Measurements from ENCODE around the gene SLC4A1. TPM values are rescaled to one million over a fixed set of nuclear protein-coding genes. Genes with fewer than 3 reads are reported as not detected.

SLC4A1 gene
- total RNA-seq: not detected in 2 replicates

GRCh38 chr17:44267818-44268490, at the start of gene SLC4A1:
Gene SLC4A1 (minus strand): TSS chr17:44268135. CDS start chr17:44262866, 5,269 bp downstream.

GRCh38 chr17:44308320-44308818, 40.4 kb upstream of the SLC4A1 start, which contains the start of gene RUNDC3A:
Gene RUNDC3A (plus strand): TSS chr17:44308601. CDS start chr17:44308833, 232 bp downstream.

GRCh38 chr17:44219616-44220212, 48.2 kb downstream of the SLC4A1 start, which contains the start of gene UBTF:
Gene UBTF (minus strand): TSS chr17:44219675. CDS start chr17:44218229, 1,446 bp downstream.

GRCh38 chr17:44199553-44200477, 68.1 kb downstream of the SLC4A1 start, which contains the start of gene ATXN7L3:
Gene ATXN7L3 (minus strand): TSS chr17:44199884. CDS start chr17:44198070, 1,814 bp downstream.

Other genes starting within 250 kb of the SLC4A1 start
- 42.1 and 53.5 TPM in 2 replicates for gene LSM12, start 201.5 kb downstream of the SLC4A1 start, total RNA-seq
- 51.4 and 68.9 TPM in 2 replicates for gene G6PC3, start 197.4 kb downstream of the SLC4A1 start, total RNA-seq
- gene HDAC5, start 144.5 kb downstream of the SLC4A1 start, total RNA-seq: 19.8 and 46.3 TPM in 2 replicates
- gene HROB, start 126.2 kb downstream of the SLC4A1 start, total RNA-seq: 4.9 and 7.6 TPM in 2 replicates
- gene ASB16, start 97.4 kb downstream of the SLC4A1 start, total RNA-seq: not detected in 2 replicates
- 20.0 and 32.7 TPM in 2 replicates for gene TMUB2, start 81.2 kb downstream of the SLC4A1 start, total RNA-seq
- gene ATXN7L3, start 68.3 kb downstream of the SLC4A1 start, total RNA-seq: 51.7 and 55.6 TPM in 2 replicates
- gene UBTF, start 48.5 kb downstream of the SLC4A1 start, total RNA-seq: 39.6 and 57.1 TPM in 2 replicates
- not detected in 2 replicates for gene RUNDC3A, start 40.5 kb upstream of the SLC4A1 start, total RNA-seq
- 74.3 and 86.6 TPM in 2 replicates for gene SLC25A39, start 56.7 kb upstream of the SLC4A1 start, total RNA-seq
- 345 and 607 TPM in 2 replicates for gene GRN, start 77.2 kb upstream of the SLC4A1 start, total RNA-seq
- gene FAM171A2, start 95.7 kb upstream of the SLC4A1 start, total RNA-seq: 7.9 and 23.6 TPM in 2 replicates
- under 0.01 and 0.56 TPM in 2 replicates for gene ITGA2B, start 121.5 kb upstream of the SLC4A1 start, total RNA-seq
- 11.8 and 27.1 TPM in 2 replicates for gene GPATCH8, start 235.3 kb upstream of the SLC4A1 start, total RNA-seq

Measured in epithelial cell of alveolus of lung (primary cell).